ENCODE data around the gene AMIGO2.

- no peak for TF ChIP-seq CTCF (IDR thresholded peaks at IDR 0.05; ENCODE audit: insufficient read depth, low read depth, low read length)
- no peak for TF ChIP-seq EZH2 (IDR thresholded peaks at IDR 0.05; ENCODE audit: insufficient read depth, low read length)
Measured at GRCh38 chr12:47068539-47068938, 11.2 kb downstream of the AMIGO2 start.
